ENCODE results near the gene HPSE.
"Not testable (repeated sequence)": the region's sequence is repeated elsewhere in the genome, so short reads cannot be mapped to it uniquely, and the experiment has no call there.

The HPSE gene

DNA sequence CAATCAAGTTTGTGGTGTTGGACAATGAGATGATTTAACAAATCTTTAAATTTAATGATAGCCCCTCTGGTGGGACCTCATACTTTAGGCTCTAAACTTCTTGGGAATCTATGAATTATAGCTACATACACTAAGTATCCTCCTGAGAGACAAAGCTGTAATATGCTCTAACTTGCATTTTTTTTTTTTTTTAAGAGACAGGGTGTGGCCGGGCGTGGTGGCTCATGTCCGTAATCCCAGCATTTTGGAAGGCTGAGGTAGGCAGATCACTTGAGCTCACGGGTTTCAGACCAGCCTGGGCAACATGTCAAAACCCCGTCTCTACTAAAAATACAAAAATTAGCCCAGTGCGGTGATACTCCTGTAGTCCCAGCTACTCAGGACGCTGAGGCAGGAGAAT, 26.7 kb downstream of the HPSE start:
- H3K4me3 ChIP-seq (ENCODE audit: low read depth, low read length) = no peak overlapping the region
- DNase-seq (ENCODE audit: low read depth) = no peak
- TF ChIP-seq, protein P1, sequence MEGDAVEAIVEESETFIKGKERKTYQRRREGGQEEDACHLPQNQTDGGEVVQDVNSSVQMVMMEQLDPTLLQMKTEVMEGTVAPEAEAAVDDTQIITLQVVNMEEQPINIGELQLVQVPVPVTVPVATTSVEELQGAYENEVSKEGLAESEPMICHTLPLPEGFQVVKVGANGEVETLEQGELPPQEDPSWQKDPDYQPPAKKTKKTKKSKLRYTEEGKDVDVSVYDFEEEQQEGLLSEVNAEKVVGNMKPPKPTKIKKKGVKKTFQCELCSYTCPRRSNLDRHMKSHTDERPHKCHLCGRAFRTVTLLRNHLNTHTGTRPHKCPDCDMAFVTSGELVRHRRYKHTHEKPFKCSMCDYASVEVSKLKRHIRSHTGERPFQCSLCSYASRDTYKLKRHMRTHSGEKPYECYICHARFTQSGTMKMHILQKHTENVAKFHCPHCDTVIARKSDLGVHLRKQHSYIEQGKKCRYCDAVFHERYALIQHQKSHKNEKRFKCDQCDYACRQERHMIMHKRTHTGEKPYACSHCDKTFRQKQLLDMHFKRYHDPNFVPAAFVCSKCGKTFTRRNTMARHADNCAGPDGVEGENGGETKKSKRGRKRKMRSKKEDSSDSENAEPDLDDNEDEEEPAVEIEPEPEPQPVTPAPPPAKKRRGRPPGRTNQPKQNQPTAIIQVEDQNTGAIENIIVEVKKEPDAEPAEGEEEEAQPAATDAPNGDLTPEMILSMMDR (IDR thresholded peaks at IDR 0.05; ENCODE audit: insufficient read depth, low read depth, low read length, missing control alignments) = no peak

DNA sequence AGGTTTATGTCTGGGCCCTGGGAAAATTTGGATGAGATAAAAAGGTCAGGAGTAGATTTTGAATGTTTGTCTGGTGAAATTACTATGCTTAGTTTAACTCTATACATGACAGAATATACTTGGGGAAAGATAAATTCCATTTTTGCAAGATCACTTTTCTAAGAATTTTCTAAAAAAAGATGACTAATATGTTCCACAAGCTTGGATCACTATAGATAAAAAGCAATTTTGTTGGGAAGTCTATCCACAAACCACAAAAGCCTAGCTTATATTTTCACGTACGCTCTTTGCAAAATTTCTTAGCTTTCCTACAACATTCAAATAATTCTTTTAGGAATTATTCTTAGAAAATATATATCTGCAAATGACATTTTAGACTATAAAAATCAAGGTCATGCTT, 29.5 kb downstream of the HPSE start:
- no peak overlapping the region for H3K4me3 ChIP-seq (ENCODE audit: low read depth, low read length)
- no peak for DNase-seq (ENCODE audit: low read depth)
- TF ChIP-seq, protein P1 (IDR thresholded peaks at IDR 0.05; ENCODE audit: insufficient read depth, low read depth, low read length, missing control alignments) = no peak

DNA sequence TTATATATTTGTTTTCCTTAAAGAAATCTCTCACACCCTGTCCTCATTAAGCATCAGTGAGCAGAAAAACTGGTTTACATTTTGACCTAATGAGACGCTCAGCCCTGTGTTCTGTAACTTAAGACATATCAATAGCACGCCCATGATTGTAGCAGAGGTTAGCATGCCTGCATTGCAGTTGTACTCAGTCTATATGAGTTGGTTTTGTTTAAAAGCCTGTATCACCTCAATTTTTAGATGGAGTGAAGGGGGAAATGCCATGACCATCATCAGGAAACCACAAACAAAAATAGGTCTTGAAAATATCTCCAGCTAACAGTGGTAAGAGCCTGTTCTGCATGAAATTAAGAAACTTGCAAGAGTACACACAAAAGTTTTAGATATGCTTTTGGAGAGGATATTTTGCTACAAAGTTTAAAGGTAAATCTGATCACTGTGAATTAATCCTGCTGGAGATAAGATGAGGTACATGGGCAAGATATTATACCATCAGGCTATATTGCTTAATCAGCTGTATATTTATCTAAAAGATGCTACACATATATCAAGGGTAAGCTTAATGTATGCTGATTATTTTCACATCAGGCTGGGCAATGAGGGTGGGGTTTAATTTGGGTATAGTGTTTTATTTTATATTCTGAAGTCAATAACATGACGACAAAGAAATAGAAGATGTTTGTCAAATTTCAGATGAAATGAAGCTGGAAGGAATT, 36.9 kb downstream of the HPSE start:
- DNase-seq (ENCODE audit: low read depth) = no peak
- no peak overlapping the region for H3K4me3 ChIP-seq (ENCODE audit: low read depth, low read length)
- TF ChIP-seq, protein P1 (IDR thresholded peaks at IDR 0.05; ENCODE audit: insufficient read depth, low read depth, low read length, missing control alignments) = no peak

DNA sequence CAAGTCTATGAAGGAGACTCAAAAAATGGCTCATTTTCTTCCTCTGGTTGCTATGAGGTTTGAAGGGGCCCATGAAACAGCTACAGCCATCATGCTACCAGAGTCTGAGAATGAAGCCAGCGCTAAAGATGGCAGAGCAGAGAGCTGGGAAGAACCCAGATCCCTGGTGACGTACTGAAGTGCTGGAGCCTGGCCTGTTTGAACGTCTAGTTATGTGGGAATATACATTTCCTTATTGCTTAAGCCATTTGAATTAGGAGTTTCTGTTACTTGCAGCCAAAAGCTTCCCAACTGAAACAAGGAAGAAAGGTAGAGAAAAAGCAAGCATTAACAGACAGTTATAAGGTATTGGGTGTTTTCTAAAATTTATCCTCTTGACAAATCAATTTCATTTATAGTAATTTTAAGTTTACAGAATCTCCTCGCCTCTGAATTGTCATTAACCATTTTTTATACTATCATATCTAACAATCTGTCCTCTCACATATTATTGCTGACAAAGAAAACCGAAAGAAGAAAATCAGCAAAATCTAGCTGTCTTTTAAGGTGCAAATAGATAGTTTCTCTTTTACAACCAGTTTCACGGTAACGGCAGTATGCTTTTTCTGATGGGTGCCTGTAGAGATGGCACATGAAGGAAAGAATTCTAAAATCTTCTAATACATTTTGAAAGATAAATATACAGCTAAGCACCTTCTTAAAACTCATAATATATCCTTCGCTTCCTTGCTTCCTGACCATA, 41.2 kb downstream of the HPSE start:
- TF ChIP-seq, protein P1 (IDR thresholded peaks at IDR 0.05; ENCODE audit: insufficient read depth, low read depth, low read length, missing control alignments) = no peak
- DNase-seq (ENCODE audit: low read depth) = no peak

DNA sequence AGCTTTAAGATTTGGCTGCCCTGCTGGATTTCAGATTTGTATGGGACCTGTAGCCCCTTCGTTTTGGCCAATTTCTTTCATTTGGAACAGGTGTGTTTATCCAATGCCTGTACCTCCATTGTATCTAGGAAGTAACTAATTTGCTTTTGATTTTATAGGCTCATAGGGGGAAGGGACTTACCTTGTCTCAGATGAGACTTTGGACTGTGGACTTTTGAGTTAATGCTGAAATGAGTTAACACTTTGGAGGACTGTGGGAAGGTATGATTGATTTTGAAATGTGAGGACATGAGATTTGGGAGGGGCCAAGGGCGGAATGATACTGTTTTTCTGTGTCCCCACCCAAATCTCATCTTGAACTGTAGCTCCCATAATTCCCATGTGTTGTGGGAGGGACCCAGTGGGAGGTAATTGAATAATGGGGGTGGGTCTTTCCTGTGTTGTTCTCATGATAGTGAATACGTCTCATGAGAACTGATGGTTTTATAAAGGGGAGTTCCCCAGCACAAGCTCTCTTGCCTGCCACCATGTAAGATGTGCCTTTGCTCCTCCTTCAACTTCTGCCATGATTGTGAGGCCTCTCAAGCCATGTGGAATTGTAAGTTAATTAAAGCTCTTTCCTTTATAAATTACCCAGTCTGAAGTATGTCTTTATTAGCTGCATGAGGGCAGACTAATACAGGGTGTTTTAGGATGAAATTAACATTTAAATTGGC, 44.4 kb downstream of the HPSE start:
- H3K4me3 ChIP-seq (ENCODE audit: low read depth, low read length); DNase-seq (ENCODE audit: low read depth): not testable (repeated sequence)

More for the DNA sequence above, 41.2 kb downstream of the HPSE start:
- no peak overlapping the region for H3K4me3 ChIP-seq (ENCODE audit: low read depth, low read length)

DNA sequence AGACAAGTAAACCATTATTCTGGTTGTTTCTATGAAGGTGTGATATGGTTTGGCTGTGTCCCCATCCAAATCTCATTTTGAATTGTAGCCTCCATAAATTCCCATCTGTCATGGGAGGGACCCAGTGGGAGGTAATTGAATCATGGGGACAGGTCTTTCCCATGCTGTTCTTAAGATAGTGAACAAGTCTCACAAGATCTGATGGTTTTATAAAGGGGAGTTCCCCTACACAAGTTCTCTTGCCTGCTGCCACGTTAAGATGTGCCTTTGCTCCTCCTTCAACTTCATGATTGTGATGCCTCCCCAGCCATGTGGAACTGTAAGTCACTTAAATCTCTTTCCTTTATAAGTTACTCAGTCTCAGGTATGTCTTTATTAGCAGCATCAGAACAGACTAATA, 46.3 kb downstream of the HPSE start:
- not testable (repeated sequence) for DNase-seq (ENCODE audit: low read depth); H3K4me3 ChIP-seq (ENCODE audit: low read depth, low read length)

DNA sequence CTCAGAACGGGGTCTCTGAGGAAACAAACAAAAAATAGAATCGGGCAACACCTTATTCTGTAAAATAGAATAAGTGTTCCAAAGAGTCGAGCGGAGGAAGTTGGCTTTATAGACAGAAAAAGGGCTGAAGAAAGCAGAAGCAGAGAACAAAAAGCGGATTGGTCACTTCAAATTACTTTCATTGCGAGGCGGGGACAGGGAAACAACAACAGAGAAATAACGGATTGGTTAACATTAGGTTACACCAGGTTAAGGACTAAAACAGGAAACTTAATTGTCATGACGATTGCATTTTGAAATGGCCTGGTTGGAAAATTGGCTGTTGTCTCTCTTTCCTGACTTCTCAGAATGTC, 49.6 kb downstream of the HPSE start:
- H3K4me3 ChIP-seq (ENCODE audit: low read depth, low read length) = peak overlapping the region; percentile 90
- peak; percentile 59 for DNase-seq (ENCODE audit: low read depth)
- TF ChIP-seq, protein P1 (IDR thresholded peaks at IDR 0.05; ENCODE audit: insufficient read depth, low read depth, low read length, missing control alignments) = no peak

All from GM12865 (cell line).